Keratinocyte (primary cell): Measurements from ENCODE around the gene SORBS1.

Source experiments
- CTCF ChIP-seq, 3 experiments: IDR thresholded peaks in 1 of 3; conservative IDR thresholded peaks in 1 of 3; optimal IDR thresholded peaks in 1 of 3; 2 replicates in 2 of 3; 3 replicates in 1 of 3; pipeline versions ENCODE3 to v1.5.1; 2011; ENCODE audit warnings: low read length in 3 of 3, mild to moderate bottlenecking in 3 of 3, moderate library complexity in 2 of 3, control low read depth in 1 of 3, inconsistent platforms in 1 of 3; ENCODE audit not compliant: insufficient read depth in 2 of 3; ENCODE audit errors: extremely low read depth in 1 of 3
- EZH2 ChIP-seq: IDR thresholded peaks from one replicate; pipeline ENCODE4 v1.6.1; 2012; ENCODE audit warnings: inconsistent platforms, mild to moderate bottlenecking, low read length, moderate library complexity

- TF ChIP-seq CTCF (optimal IDR thresholded peaks at IDR 0.05 in 1 of 3, IDR thresholded peaks at IDR 0.05 in 1 of 3, conservative IDR thresholded peaks at IDR 0.05 in 1 of 3; ENCODE audit: extremely low read depth in 1 of 3, insufficient read depth in 2 of 3, low read length in 3 of 3) (no peak), EZH2 (no peak)
Measured at GRCh38 chr10:95444792-95445191, 116.4 kb downstream of the SORBS1 start.
